Prostate gland (tissue), 2 donors: ENCODE measurements around the gene LRCH4. TPM values are rescaled to one million over a fixed set of nuclear protein-coding genes. Genes with fewer than 3 reads are reported as not detected.

Source experiments
- DNase-seq: peaks from one replicate; pipeline ENCODE4 v3.0.0-alpha.2; 2019; ENCODE audit warnings: low spot score
- H3K27ac ChIP-seq, 2 donors: fragments of 200-600 bp; sonication (generic); 2 replicates each; pipeline ENCODE4 v1.5.1; 2017 to 2019
- H3K27me3 ChIP-seq: fragments of 200-600 bp; sonication (generic); replicated peaks from 2 replicates; pipeline ENCODE4 v1.5.1; 2019; ENCODE audit not compliant: insufficient read depth
- H3K36me3 ChIP-seq, 2 donors: fragments of 200-600 bp; sonication (generic); 1 replicate in 1 of 2; 2 replicates in 1 of 2; pipeline versions ENCODE4 v1.5.1 to v1.8.1; 2017 to 2019
- H3K4me1 ChIP-seq: fragments of 200-600 bp; sonication (generic); replicated peaks from 2 replicates; pipeline ENCODE4 v1.5.1; 2019
- H3K4me3 ChIP-seq, 2 donors: fragments of 200-600 bp; sonication (generic); 2 replicates each; pipeline ENCODE4 v1.5.1; 2017 to 2019
- H3K9me3 ChIP-seq: fragments of 200-600 bp; sonication (generic); 2 replicates; pipeline ENCODE4 v1.5.1; 2017
- POLR2A ChIP-seq: fragments of 450-650 bp; IDR thresholded peaks from one replicate; pipeline ENCODE4 v1.6.1; 2016; ENCODE audit warnings: antibody characterized with exemption, mild to moderate bottlenecking
- POLR2AphosphoS5 ChIP-seq: sonication (generic); formaldehyde crosslinking; IDR thresholded peaks from one replicate; pipeline ENCODE4 v1.6.1; 2017; ENCODE audit warnings: antibody characterized with exemption
- WGBS: methylation state at CpG from one replicate; pipeline ENCODE4 v1.1.5; 2018; 5-methylcytosine and 5-hydroxymethylcytosine counted together
- intact Hi-C: fragments of 100-400 bp; cut with DNase I; formaldehyde crosslinking; loops from one replicate; pipeline ENCODE4 v1.14.2; 2022
- total RNA-seq, 2 donors: library from RNA; depleted of rRNA; stranded (reverse); fragments of >200 nt; gene quantifications; one replicate each; pipeline ENCODE4 v1.1.0, GENCODE V29; 2016
- TF ChIP-seq, protein P1 (sequence below), 4 experiments: fragments of 200-600 bp in 2 of 4; fragments of 450-650 bp in 2 of 4; sonication (generic) in 2 of 4; IDR thresholded peaks; 1 replicate in 3 of 4; 2 replicates in 1 of 4; pipeline ENCODE4 v1.5.1; 2016 to 2019; ENCODE audit warnings: antibody characterized with exemption in 4 of 4, mild to moderate bottlenecking in 2 of 4, moderate library complexity in 2 of 4

Gene LRCH4
- total RNA-seq, 2 donors from 2014 or later, result 66.8 to 202 TPM

DNA sequence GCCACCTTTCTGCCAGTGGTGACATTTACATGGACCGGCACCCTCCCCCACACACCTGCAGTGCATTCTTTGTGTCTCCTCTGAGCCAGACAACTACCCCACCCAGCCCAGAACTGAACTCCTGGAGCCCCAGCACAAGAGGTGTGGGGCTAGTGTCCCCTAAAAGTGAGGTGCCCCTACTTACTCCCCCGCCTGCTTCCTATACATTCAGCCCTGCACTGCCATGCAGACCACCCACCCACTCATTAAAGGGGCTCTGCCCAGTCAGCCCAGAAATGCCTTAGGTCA, 14.2 kb downstream of the LRCH4 start:
- H3K27ac ChIP-seq, result no peak overlapping the region
- no peak for DNase-seq
- no peak overlapping the region for H3K4me3 ChIP-seq
- 95% methylated on average over 2 of the region's 2 CpGs for WGBS
- intact Hi-C loops, result no loop called here
- no peaks in the 10 kb centered on the region for H3K9me3 ChIP-seq
- no peaks in the 10 kb centered on the region for H3K27me3 ChIP-seq
- H3K36me3 ChIP-seq, result peaks cover 7 to 10% of the 10 kb centered on the region in 2 donors
- H3K4me1 ChIP-seq, result peaks cover 6% of the 10 kb centered on the region
- TF ChIP-seq POLR2A, result no peak
- TF ChIP-seq POLR2AphosphoS5, result no peak
- TF ChIP-seq, protein P1, sequence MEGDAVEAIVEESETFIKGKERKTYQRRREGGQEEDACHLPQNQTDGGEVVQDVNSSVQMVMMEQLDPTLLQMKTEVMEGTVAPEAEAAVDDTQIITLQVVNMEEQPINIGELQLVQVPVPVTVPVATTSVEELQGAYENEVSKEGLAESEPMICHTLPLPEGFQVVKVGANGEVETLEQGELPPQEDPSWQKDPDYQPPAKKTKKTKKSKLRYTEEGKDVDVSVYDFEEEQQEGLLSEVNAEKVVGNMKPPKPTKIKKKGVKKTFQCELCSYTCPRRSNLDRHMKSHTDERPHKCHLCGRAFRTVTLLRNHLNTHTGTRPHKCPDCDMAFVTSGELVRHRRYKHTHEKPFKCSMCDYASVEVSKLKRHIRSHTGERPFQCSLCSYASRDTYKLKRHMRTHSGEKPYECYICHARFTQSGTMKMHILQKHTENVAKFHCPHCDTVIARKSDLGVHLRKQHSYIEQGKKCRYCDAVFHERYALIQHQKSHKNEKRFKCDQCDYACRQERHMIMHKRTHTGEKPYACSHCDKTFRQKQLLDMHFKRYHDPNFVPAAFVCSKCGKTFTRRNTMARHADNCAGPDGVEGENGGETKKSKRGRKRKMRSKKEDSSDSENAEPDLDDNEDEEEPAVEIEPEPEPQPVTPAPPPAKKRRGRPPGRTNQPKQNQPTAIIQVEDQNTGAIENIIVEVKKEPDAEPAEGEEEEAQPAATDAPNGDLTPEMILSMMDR (IDR thresholded peaks at IDR 0.05), result no peak

DNA sequence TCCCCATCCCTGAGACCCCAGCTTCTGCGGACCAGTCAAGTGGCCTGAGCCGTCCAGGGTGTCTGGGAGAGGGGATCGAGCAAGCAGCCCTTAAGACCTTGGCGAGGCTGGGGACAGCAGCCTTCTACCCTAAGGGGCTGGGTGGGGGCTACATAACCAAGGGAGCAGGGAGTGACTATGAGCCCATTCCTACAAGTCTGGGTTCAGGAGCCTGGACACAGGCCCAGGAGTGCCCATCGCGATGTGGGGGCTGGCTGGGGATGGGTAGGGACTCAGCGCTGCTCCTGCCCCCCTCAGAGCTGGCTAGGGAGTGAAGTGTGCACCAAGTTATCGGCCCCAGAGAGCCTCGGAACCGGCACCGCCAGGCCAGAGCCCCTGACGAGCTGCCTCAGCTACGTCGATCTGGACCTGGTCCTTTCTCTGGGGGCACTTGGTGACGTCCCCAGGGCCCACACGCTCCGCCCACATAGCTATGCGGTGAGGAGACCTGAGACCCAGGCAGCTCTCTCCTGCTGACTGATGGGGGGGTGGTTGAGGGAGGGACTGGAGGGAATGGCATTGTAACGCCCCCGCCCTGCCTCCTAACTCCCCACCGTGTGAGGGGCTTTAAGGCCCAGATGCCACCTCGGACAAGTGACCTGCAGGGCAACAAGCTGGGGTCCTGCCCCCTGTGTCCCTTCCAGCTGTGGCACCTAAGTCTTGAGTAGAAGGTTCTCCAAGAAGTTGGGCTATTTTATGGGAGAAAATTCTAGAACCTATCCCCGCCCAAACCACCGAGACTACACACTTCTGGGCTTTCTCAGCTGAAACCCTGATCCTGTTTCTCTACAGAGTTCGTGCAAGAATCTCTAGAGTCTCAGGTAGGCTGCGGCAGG, 14.7 kb downstream of the LRCH4 start:
- Histone ChIP-seq H3K36me3 (peaks cover 3 to 5% of the 10 kb centered on the region in 2 donors), H3K27me3 (no peaks in the 10 kb centered on the region), H3K9me3 (no peaks in the 10 kb centered on the region), H3K27ac (no peak overlapping the region), H3K4me3 (no peak overlapping the region), H3K4me1 (peaks cover 6% of the 10 kb centered on the region)
- intact Hi-C loops, result no loop called here
- TF ChIP-seq POLR2A (no peak), POLR2AphosphoS5 (no peak)
- TF ChIP-seq, protein P1 (IDR thresholded peaks at IDR 0.05), result no peak
- DNase-seq, result no peak
- WGBS, result 81% methylated on average over 26 of the region's 26 CpGs

DNA sequence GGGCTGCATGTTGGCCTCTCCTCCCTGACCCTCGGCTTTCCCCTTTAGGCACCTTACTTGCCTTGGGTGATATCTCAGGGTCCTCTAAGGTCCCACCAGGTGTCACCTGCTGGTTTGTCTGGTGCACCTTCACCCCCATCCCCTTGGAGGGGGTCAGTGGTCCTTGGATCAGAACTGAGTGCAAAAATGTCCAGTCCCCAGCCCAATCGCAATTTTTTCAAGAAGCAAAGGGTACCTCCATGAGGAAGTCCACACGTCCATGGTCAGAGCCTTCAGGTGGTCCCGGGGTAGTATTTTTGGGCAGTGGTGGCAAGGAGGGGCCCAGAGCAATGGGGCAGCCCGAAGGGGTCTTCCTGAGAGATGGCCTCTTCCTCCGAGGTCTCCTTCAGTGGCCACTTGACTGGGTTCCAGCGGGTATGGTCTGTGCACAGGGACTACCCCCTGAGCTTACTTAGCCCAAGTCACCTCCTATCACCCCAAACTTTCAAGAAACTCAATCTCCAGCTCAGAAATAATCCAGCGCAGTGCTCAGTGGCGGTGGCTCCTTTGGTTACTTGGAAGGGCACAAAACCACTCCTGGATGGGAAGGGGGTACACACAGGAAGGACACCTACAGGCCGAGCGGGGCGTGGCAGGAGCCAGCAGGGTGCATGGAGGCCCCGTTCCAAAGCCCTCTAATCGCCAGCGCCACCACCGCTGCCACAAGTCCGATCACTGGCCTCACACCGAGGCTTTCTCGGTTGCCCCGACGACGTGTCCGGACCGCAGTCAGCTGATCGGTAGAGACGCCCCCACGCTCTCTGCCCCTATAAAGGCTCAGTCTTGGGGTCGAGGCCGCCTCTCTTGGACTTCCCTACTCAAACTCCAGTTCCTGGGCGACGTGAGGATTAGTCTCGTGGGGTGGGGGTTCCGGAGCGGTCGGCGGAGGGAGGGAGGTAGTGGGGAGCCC, 16.8 kb downstream of the LRCH4 start:
- Histone ChIP-seq H3K9me3 (no peaks in the 10 kb centered on the region), H3K27me3 (no peaks in the 10 kb centered on the region), H3K36me3 (no peaks in the 10 kb centered on the region), H3K4me3 (peak overlapping the region in 1 of 2 donors; percentile 26), H3K4me1 (peaks cover 6% of the 10 kb centered on the region), H3K27ac (peak overlapping the region; percentile 27 to 35)
- 29% methylated on average over 33 of the region's 36 CpGs for WGBS
- intact Hi-C loops, result no loop called here
- TF ChIP-seq, protein P1 (IDR thresholded peaks at IDR 0.05), result peak in 2 of 4 experiments; percentile 40 to 53
- TF ChIP-seq POLR2AphosphoS5, result peak; percentile 25
- TF ChIP-seq POLR2A, result no peak
- DNase-seq, result peak; percentile 34

DNA sequence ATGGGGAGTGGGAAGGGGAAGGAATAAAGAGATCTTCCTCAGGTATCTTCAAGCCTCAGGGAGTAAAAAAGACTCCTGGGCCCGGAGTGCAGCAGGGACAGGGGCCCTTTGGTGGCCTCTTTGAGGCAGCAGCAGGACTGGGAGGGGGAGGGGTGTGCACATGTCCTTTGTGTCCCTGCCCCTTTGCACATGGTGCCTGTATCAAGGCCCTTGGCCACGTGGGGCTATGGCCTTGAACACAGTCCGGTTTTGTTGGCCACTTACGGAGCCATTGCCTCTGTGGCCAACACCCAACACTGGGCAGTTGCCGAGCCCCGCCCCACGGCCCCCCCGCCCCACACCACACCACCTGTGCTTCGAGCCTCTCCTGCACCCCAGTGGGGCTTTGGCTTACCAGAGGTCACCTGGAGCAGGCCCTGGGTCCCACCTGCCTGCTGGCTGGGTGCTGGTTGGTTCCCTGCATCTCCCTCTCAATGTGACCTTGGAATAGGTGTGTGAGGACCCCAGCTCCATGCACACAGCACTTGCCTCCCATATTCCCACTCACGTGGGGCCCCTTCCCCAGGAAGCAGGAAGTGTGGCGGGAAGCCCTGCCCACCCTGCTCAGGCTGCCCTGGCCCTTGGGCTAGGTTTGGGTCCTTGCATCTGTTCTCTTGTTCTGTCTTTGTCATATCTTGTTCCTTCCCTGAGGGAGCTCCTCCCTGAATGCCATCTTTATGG, 17.6 kb downstream of the LRCH4 start:
- no peak overlapping the region for H3K4me3 ChIP-seq
- peaks cover 6% of the 10 kb centered on the region for H3K4me1 ChIP-seq
- H3K9me3 ChIP-seq, result no peaks in the 10 kb centered on the region
- TF ChIP-seq, protein P1 (IDR thresholded peaks at IDR 0.05), result no peak
- TF ChIP-seq POLR2AphosphoS5 (no peak), POLR2A (no peak)
- H3K36me3 ChIP-seq, result no peaks in the 10 kb centered on the region
- 69% methylated on average over 6 of the region's 11 CpGs for WGBS
- no peaks in the 10 kb centered on the region for H3K27me3 ChIP-seq
- no peak for DNase-seq
- no peak overlapping the region for H3K27ac ChIP-seq
- intact Hi-C loops, result no loop called here
